Fibroblast of mammary gland (primary cell): ENCODE measurements around the gene KCNK3.
"Not testable (repeated sequence)": the region's sequence is repeated elsewhere in the genome, so short reads cannot be mapped to it uniquely, and the experiment has no call there.

ENCODE experiments used
- DNase-seq: peaks from one replicate; pipeline ENCODE4 v3.0.0-alpha.2; 2010; ENCODE audit warnings: low read depth
- H3K4me3 ChIP-seq: 2 replicates; pipeline ENCODE4 v1.5.1; 2011; ENCODE audit warnings: low read depth, mild to moderate bottlenecking, low read length, moderate library complexity; ENCODE audit not compliant: control insufficient read depth
- TF ChIP-seq, protein P1 (sequence below): conservative IDR thresholded peaks from 2 replicates; pipeline ENCODE4 v1.5.1; 2011; ENCODE audit warnings: low read depth, low read length, inconsistent platforms; ENCODE audit not compliant: control insufficient read depth, insufficient read depth

The KCNK3 gene

DNA sequence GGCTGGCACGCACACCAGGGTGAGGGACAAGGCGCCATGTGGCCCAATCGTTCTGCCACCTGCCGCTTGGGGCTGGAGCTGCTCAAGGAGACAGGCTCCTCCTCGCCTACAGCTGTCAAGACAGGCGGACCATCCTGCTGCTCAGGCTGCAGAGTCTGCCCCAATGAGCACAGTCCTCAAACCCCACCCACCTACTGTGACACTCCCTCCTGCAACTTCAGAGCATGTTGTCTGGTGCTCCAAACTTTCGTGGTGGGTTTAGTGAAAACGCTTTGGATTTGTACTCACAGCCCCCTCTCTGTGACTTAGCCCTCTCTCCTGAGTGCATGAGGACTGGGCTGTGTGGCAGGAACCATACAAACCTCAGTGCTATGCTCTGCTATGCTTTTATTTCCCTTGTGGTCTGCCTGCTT, 48.4 kb downstream of the KCNK3 start:
- TF ChIP-seq, protein P1, sequence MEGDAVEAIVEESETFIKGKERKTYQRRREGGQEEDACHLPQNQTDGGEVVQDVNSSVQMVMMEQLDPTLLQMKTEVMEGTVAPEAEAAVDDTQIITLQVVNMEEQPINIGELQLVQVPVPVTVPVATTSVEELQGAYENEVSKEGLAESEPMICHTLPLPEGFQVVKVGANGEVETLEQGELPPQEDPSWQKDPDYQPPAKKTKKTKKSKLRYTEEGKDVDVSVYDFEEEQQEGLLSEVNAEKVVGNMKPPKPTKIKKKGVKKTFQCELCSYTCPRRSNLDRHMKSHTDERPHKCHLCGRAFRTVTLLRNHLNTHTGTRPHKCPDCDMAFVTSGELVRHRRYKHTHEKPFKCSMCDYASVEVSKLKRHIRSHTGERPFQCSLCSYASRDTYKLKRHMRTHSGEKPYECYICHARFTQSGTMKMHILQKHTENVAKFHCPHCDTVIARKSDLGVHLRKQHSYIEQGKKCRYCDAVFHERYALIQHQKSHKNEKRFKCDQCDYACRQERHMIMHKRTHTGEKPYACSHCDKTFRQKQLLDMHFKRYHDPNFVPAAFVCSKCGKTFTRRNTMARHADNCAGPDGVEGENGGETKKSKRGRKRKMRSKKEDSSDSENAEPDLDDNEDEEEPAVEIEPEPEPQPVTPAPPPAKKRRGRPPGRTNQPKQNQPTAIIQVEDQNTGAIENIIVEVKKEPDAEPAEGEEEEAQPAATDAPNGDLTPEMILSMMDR = no peak
- H3K4me3 ChIP-seq = no peak overlapping the region
- no peak for DNase-seq

DNA sequence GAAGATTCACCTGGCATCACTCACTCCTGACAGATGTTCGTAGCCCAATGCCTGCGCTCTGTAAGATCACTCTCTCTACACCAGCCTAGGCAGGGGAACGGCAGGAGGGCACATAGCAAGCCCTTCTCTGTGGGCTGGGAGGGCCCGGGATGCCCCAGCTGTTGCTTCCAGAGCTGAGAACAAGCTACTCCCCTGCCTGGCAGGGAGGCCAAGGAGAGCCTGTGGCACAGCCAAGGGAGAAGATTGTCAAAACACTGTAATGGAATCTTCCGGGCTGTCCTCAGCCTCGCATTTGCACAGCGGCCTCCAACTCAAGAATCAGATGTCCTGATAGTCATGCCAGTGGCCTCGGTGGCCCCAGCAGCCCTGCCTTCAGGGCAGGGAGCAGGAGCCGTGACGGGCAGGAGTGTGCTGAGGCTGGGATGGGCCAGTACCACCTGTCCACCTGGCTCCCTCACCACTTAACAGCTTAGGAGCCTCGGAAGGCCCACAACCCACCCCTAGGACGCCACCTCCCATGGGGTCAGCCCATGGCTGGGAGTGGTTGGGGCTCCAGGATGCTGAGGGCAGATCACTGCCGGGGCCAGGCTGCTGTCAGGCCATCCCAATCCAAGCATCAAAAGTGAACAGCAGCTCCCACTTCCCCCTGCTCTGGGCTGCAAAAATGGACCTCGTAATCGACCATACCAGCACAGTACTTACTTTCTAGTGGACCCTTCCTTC, 49.7 kb downstream of the KCNK3 start:
- no peak overlapping the region for H3K4me3 ChIP-seq
- no peak for DNase-seq
- TF ChIP-seq, protein P1 = no peak

DNA sequence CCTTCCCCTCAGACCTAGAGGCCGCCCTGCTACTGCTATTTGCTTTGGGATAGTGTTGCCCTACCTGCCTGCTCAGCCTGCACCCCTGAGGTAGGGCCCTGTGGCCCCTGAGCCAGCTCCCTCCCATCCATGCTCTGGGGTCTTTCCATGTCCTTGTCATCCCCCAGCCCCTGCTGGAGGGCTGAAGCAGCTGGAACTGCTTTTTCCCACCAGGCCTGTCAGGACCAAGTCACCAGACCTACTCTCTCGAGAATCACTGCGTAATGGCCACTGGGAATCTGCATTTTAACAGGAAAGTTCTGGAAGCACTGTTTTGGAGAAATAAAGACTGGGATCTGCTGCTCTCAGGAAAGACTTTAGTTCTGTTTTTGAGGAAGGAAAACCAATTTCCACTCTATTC, 51.3 kb downstream of the KCNK3 start:
- no peak for DNase-seq
- no peak overlapping the region for H3K4me3 ChIP-seq
- TF ChIP-seq, protein P1 = no peak

DNA sequence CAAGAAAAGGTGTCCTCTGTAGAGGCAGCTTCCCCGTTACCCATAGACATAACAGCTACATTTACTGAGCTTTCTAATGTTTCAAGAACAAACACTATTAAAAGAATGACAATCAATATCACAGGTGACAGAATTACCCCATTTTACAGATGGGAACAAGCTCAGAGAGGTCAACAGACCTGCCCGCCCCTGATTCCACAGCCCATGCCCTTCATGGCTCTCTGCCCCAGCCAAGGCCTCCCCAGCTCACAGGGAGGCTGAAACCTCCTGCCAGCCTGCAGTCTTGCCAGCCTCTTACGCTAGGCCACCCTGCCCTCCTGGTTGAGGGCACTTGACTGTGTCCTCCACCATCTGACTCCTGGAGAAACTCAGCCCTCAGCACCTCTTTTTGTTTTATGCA, 52.4 kb downstream of the KCNK3 start:
- no peak for DNase-seq
- TF ChIP-seq, protein P1 = no peak
- H3K4me3 ChIP-seq = no peak overlapping the region

DNA sequence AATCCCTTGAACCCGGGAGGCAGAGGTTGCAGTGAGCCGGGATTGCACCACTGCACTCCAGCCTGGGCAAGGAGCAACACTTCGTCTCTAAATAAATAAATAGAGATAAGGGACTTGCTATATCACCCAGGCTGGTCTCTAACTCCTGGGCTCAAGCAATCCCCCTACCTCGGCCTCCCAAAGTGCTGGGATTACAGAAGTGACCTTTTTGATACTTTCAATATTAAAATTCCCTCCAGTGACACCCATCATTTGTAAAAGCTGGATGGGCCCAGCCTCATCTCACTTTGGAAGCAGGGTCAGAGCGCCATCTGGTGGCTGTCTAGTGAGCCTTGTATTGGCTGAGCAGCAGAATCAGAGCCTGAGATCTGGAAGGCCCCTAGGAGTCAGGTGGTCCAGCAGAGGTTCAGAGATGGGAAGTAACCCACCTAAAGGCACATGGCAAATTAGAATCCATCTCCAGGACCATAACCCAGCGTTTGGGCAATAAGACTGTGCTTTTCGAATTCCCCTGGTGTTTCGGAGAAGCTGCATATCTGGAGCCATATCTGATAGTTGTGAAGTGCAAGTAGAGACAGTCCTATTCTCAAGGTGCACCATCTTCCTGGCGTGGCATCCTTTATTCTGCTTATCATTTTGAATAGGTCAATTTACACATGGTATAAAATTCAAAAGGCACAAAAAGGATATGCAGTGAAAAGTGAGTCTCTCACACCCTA, 53.2 kb downstream of the KCNK3 start:
- TF ChIP-seq, protein P1 = peak; percentile 95
- DNase-seq = peak; percentile 79

DNA sequence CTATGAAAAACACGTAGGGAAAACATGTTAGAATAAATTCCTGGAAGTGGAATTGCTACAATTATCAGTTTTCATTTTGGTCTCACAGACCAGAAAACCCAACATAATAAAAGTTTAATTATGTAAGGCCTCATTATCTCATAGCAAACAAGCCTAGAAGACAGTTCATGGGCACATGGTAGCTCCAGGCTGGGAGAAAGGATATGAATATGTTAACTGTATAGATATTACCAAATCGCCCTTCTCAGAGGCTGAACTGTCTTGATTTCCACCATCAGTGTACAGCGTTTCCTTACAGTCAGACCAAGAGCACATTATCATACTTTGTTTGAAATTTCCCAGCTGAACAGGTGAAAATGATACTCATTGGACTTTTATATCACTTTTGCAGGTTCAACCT, 54.4 kb downstream of the KCNK3 start:
- no peak overlapping the region for H3K4me3 ChIP-seq
- DNase-seq = no peak
- TF ChIP-seq, protein P1 = no peak

More for the DNA sequence above, 53.2 kb downstream of the KCNK3 start:
- H3K4me3 ChIP-seq = no peak overlapping the region

DNA sequence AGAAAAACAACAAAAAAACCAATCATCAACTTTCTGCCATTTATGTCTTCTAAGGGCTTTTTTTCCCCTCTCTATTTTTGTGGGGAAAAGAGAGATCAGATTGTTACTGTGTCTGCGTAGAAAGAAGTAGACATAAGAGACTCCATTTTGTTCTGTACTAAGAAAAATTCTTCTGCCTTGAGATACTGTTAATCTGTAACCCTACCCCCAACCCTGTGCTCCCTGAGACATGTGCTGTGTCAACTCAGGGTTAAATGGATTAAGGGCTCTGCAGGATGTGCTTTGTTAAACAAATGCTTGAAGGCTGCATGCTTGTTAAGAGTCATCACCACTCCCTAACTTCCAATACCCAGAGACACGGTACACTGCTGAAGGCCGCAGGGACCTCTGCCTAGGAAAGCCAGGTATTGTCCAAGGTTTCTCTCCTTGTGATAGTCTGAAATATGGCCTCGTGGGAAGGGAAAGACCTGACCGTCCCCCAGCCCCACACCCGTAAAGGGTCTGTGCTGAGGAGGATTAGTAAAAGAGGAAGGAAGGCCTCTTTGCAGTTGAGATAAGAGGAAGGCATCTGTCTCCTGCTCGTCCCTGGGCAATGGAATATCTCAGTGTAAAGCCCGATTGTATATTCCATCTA, 57.4 kb downstream of the KCNK3 start:
- DNase-seq, H3K4me3 ChIP-seq: not testable (repeated sequence)

DNA sequence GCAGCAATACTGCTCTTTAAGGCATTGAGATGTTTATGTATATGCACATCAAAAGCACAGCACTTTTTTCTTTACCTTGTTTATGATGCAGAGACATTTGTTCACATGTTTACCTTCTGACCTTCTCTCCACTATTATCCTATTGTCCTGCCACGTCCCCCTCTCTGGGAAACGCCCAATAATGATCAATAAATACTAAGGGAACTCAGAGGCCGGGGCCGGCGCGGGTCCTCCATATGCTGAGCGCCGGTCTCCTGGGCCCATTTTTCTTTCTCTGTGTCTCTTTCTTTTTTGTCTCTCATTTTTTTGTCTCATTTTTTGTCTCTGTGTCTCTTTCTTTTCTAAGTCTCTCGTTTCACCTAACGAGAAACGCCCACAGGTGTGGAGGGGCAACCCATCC, 57.9 kb downstream of the KCNK3 start:
- not testable (repeated sequence) for DNase-seq

More for the DNA sequence above, 57.9 kb downstream of the KCNK3 start:
- H3K4me3 ChIP-seq = not testable (repeated sequence)
